SK-N-MC (cell line): ENCODE data around the gene PNPO.

Source experiments
- EZH2 ChIP-seq: fragments of 200-600 bp; sonication (generic); IDR thresholded peaks from one replicate; pipeline ENCODE4 v1.6.1; 2017; ENCODE audit warnings: antibody characterized with exemption
- FOXP2 ChIP-seq: optimal IDR thresholded peaks from 2 replicates; pipeline ENCODE3; 2011; ENCODE audit warnings: mild to moderate bottlenecking, moderate library complexity; ENCODE audit not compliant: insufficient read depth; ENCODE audit errors: extremely low read length, control extremely low read depth
- POLR2AphosphoS5 ChIP-seq: IDR thresholded peaks from 2 replicates; pipeline ENCODE4 v1.6.1; 2012; ENCODE audit warnings: mild to moderate bottlenecking, low read depth, low read length, borderline replicate concordance

DNA sequence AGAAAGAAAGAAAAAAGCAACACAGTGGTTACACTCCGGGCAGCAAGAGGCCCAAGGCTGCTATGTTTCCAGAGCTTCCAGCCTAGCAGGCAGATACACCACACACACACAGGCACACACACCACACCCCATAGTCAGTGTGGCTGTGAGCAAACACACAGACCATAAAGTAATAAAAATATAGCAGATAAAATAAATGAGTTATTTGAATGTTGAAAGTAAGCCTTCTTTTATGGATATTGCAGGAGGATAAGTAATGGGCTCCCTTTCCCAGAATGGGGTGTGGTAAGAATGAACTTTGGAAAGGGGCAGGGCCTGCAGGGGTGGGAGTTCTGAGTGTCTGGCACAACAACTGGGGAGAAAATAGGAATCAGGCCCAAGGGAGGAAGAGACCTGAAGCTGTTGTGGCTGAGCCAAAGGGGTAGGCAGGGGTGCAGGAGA is 24.7 kb downstream of the PNPO start:
- TF ChIP-seq POLR2AphosphoS5 (no peak), EZH2 (no peak), FOXP2 (no peak)
